Brain microvascular endothelial cell (primary cell): ENCODE measurements around the gene GRAMD2B.

ENCODE experiments used
- DNase-seq: peaks from one replicate; pipeline ENCODE4 v3.0.0-alpha.2; 2020
- H3K27ac ChIP-seq: fragments of 250-450 bp; sonication (Bioruptor Pico); 2 replicates; pipeline ENCODE4 v1.5.1; 2020; ENCODE audit warnings: mild to moderate bottlenecking, moderate library complexity
- H3K27me3 ChIP-seq: fragments of 250-450 bp; sonication (Bioruptor Pico); replicated peaks from 2 replicates; pipeline ENCODE4 v1.5.1; 2020; ENCODE audit warnings: mild to moderate bottlenecking
- H3K36me3 ChIP-seq: fragments of 250-450 bp; sonication (Bioruptor Pico); replicated peaks from 2 replicates; pipeline ENCODE4 v1.5.1; 2020; ENCODE audit warnings: mild to moderate bottlenecking
- H3K4me3 ChIP-seq: 2 replicates; pipeline ENCODE4 v1.5.1; 2011; ENCODE audit warnings: low read depth, mild to moderate bottlenecking, control low read depth, low read length, moderate library complexity
- in situ Hi-C: cut with HindIII; loops from 2 replicates; pipeline ENCODE4 v1.10.0; 2017; ENCODE audit warnings: low sequenced_read_pairs, low pct_ligation_motif_present
- TF ChIP-seq, protein P1 (sequence below): IDR thresholded peaks from 2 replicates; pipeline ENCODE4 v1.5.1; 2011; ENCODE audit warnings: low read depth, mild to moderate bottlenecking, moderate library complexity, low read length, control low read depth, inconsistent platforms; ENCODE audit errors: missing control alignments

The GRAMD2B gene

DNA sequence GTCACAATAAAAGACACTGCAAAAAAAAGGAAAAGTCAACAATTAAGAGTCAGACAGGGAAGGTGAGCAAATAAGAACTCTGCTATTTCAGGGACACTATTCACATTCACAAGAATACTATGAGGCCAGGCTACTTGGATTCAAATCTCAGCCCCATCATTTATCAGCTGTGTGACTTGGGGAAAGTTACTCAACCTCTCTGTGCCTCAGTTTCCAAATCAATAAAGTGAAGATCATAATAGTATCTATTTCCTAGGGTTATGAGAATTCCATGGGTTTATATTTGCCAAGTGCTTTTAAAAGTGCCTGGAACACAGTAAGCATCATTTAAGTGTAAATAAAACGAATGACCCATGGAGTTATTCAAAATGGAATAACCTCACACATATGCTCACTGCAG lies 115.4 kb downstream of the GRAMD2B start:
- H3K36me3 ChIP-seq, result no peaks in the 10 kb centered on the region
- H3K4me3 ChIP-seq, result no peak overlapping the region
- H3K27ac ChIP-seq, result peak overlapping the region; percentile 58
- no peaks in the 10 kb centered on the region for H3K27me3 ChIP-seq
- DNase-seq, result no peak
- in situ Hi-C loops, result no loop called here
- TF ChIP-seq, protein P1, sequence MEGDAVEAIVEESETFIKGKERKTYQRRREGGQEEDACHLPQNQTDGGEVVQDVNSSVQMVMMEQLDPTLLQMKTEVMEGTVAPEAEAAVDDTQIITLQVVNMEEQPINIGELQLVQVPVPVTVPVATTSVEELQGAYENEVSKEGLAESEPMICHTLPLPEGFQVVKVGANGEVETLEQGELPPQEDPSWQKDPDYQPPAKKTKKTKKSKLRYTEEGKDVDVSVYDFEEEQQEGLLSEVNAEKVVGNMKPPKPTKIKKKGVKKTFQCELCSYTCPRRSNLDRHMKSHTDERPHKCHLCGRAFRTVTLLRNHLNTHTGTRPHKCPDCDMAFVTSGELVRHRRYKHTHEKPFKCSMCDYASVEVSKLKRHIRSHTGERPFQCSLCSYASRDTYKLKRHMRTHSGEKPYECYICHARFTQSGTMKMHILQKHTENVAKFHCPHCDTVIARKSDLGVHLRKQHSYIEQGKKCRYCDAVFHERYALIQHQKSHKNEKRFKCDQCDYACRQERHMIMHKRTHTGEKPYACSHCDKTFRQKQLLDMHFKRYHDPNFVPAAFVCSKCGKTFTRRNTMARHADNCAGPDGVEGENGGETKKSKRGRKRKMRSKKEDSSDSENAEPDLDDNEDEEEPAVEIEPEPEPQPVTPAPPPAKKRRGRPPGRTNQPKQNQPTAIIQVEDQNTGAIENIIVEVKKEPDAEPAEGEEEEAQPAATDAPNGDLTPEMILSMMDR, result no peak

GRCh38 chr5:126540631-126541030 lies 117.4 kb downstream of the GRAMD2B start:
- H3K27me3 ChIP-seq, result no peaks in the 10 kb centered on the region
- TF ChIP-seq, protein P1, result no peak
- in situ Hi-C loops, result no loop called here
- no peaks in the 10 kb centered on the region for H3K36me3 ChIP-seq
- no peak overlapping the region for H3K4me3 ChIP-seq
- H3K27ac ChIP-seq, result no peak overlapping the region
- DNase-seq, result no peak

DNA sequence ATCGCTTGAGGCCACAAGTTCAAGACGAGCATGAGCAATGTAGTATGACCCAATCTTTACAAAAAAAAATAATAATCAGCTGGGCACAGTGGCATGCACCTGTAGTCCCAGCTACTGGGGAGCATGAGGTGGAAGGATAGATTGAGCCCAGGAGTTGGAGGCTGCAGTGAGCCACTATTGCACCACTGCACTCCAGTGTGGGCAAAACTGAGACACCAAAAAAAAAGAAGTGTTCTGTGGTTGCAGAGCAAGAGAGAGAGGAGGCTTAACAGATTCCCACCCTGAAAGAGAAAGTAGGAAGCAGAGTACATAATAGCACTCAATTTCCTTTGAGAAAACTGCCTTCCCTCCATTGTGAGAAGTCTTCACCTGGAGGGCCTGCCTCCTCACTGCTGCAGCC lies 119.2 kb downstream of the GRAMD2B start:
- TF ChIP-seq, protein P1, result no peak
- in situ Hi-C loops, result no loop called here
- no peak for DNase-seq
- H3K36me3 ChIP-seq, result no peaks in the 10 kb centered on the region
- no peak overlapping the region for H3K4me3 ChIP-seq
- H3K27ac ChIP-seq, result no peak overlapping the region
- no peaks in the 10 kb centered on the region for H3K27me3 ChIP-seq

- H3K27me3 ChIP-seq, result no peaks in the 10 kb centered on the region
- no peak overlapping the region for H3K27ac ChIP-seq
- no peak overlapping the region for H3K4me3 ChIP-seq
- in situ Hi-C loops, result no loop called here
- H3K36me3 ChIP-seq, result no peaks in the 10 kb centered on the region
- TF ChIP-seq, protein P1, result no peak
- no peak for DNase-seq
These were observed 119.8 kb downstream of the GRAMD2B start for GRCh38 chr5:126543009-126543408.

DNA sequence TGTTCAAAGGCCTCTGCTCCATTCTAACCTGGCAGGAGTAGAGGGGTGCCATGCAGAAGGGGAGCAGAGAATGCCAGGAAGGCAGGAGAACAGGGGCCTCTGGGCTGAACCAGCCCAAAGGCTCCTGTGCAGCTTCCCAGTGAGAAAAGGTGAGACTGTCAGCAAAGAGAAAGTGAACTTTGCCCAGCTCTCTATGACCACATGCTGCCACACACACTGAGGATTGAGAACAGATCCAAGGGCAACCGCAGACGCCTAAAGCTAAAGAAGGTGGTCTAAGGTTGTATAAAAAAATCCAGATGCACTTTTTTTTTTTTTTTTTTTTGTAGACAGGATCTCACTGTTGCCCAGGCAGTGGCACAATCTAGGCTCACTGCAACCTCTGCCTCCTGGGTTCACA lies 120.5 kb downstream of the GRAMD2B start:
- in situ Hi-C loops, result no loop called here
- no peak overlapping the region for H3K27ac ChIP-seq
- H3K36me3 ChIP-seq, result no peaks in the 10 kb centered on the region
- no peaks in the 10 kb centered on the region for H3K27me3 ChIP-seq
- TF ChIP-seq, protein P1, result no peak
- DNase-seq, result no peak
- H3K4me3 ChIP-seq, result no peak overlapping the region
